B cell (primary cell): Measurements from ENCODE around the gene VANGL1.

ENCODE experiments used
- EZH2 ChIP-seq: IDR thresholded peaks from 2 replicates; pipeline ENCODE4 v1.6.1; 2012; ENCODE audit warnings: borderline replicate concordance, low read depth, mild to moderate bottlenecking, moderate library complexity, low read length; ENCODE audit not compliant: insufficient read depth, poor library complexity, severe bottlenecking
- TF ChIP-seq, protein P1 (sequence below): fragments of 200-600 bp; IDR thresholded peaks from one replicate; pipeline ENCODE4 v1.8.0; 2022; ENCODE audit warnings: antibody characterized with exemption, mild to moderate bottlenecking

- TF ChIP-seq, protein P1, sequence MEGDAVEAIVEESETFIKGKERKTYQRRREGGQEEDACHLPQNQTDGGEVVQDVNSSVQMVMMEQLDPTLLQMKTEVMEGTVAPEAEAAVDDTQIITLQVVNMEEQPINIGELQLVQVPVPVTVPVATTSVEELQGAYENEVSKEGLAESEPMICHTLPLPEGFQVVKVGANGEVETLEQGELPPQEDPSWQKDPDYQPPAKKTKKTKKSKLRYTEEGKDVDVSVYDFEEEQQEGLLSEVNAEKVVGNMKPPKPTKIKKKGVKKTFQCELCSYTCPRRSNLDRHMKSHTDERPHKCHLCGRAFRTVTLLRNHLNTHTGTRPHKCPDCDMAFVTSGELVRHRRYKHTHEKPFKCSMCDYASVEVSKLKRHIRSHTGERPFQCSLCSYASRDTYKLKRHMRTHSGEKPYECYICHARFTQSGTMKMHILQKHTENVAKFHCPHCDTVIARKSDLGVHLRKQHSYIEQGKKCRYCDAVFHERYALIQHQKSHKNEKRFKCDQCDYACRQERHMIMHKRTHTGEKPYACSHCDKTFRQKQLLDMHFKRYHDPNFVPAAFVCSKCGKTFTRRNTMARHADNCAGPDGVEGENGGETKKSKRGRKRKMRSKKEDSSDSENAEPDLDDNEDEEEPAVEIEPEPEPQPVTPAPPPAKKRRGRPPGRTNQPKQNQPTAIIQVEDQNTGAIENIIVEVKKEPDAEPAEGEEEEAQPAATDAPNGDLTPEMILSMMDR, result no peak
- TF ChIP-seq EZH2, result no peak
Measured at GRCh38 chr1:115592264-115592663, 49.5 kb upstream of the VANGL1 start.
